Right lobe of liver (tissue), 4 donors: ENCODE measurements around the gene NFIA.

Experiments used
- CTCF ChIP-seq, 4 donors: fragments of 200-600 bp in 3 of 4; fragments of 450-650 bp in 1 of 4; IDR thresholded peaks; one replicate each; pipeline versions ENCODE4 v1.5.1 to v1.8.0; 2016 to 2022; ENCODE audit warnings: antibody characterized with exemption in 4 of 4, mild to moderate bottlenecking in 2 of 4
- POLR2A ChIP-seq: fragments of 450-650 bp; IDR thresholded peaks from one replicate; pipeline ENCODE4 v1.6.1; 2017; ENCODE audit warnings: antibody characterized with exemption, mild to moderate bottlenecking
- donor health status: DM: no; HTN: no; CAD: no.
- donor health status: DM: no; HTN: no; CAD: no.
- donor health status: DM: no; HTN: yes; CAD: no.

GRCh38 chr1:61270107-61270506, 187.7 kb downstream of the NFIA start:
- TF ChIP-seq CTCF (IDR thresholded peaks at IDR 0.05) (no peak), POLR2A (no peak)
